Activated T-cell treated with anti-CD3 and anti-CD28 coated beads for 48 hours (primary cell): ENCODE data around the gene CST7.

ENCODE experiments used
- DNase-seq: peaks from one replicate; pipeline ENCODE4 v3.0.0-alpha.2; 2020; ENCODE audit warnings: low read depth

CST7 gene

GRCh38 chr20:25005220-25005619, 56.2 kb downstream of the CST7 start:
- DNase-seq = no peak

- no peak for DNase-seq
Observed at GRCh38 chr20:25005661-25006060, 56.6 kb downstream of the CST7 start.

- DNase-seq = no peak
Observed at GRCh38 chr20:25006431-25007167, 57.5 kb downstream of the CST7 start.

GRCh38 chr20:25007491-25008305, 58.6 kb downstream of the CST7 start:
- DNase-seq = no peak

- DNase-seq = no peak
Observed at GRCh38 chr20:25008388-25009217, 59.5 kb downstream of the CST7 start.
